Natural killer cell treated with Interleukin-12 subunit alpha and Interleukin-12 subunit beta and Interleukin-15 and Interleukin-18, amount 100 ng/mL, for 72 hours (primary cell): ENCODE results near the gene CYSLTR2. TPM values are rescaled to one million over a fixed set of nuclear protein-coding genes. Genes with fewer than 3 reads are reported as not detected.

Experiments
- ATAC-seq, 2 donors: fragments of 150-1000 bp; cut with Tn5 transposase in 1 of 2; sonication (Bioruptor Pico), chemical (Tn5 transposase) in 1 of 2; 2 replicates each; pipeline ENCODE4 v1.10.0; 2021
- DNase-seq: peaks from one replicate; pipeline ENCODE4 v3.0.0; 2022; ENCODE audit warnings: low spot score
- H3K27ac Mint-ChIP-seq, 2 donors: 1 replicate in 1 of 2; 2 replicates in 1 of 2; pipeline ENCODE4 v1.8.0; 2022; ENCODE audit warnings: mixed read lengths in 2 of 2, mild to moderate bottlenecking in 1 of 2, moderate library complexity in 1 of 2
- H3K27me3 Mint-ChIP-seq, 2 donors: 1 replicate in 1 of 2; 2 replicates in 1 of 2; pipeline ENCODE4 v1.8.0; 2022; ENCODE audit warnings: mixed read lengths in 2 of 2
- H3K36me3 Mint-ChIP-seq: one replicate; pipeline ENCODE4 v1.8.0; 2022; ENCODE audit warnings: mixed read lengths
- H3K4me1 Mint-ChIP-seq, 2 donors: 1 replicate in 1 of 2; 2 replicates in 1 of 2; pipeline ENCODE4 v1.8.0; 2022; ENCODE audit warnings: low read depth in 2 of 2, mixed read lengths in 2 of 2, mild to moderate bottlenecking in 1 of 2
- H3K4me3 Mint-ChIP-seq: one replicate; pipeline ENCODE4 v1.8.0; 2022; ENCODE audit warnings: mixed read lengths
- H3K9me3 Mint-ChIP-seq: 2 replicates; pipeline ENCODE4 v1.8.0; 2022; ENCODE audit warnings: mixed read lengths
- total RNA-seq, 2 donors: library from RNA; stranded (reverse); gene quantifications; one replicate each; pipeline ENCODE4 v1.2.3, GENCODE V29; 2022

CYSLTR2 gene
- total RNA-seq, 2 donors from 2014 or later = 3.3 to 15.8 TPM

DNA sequence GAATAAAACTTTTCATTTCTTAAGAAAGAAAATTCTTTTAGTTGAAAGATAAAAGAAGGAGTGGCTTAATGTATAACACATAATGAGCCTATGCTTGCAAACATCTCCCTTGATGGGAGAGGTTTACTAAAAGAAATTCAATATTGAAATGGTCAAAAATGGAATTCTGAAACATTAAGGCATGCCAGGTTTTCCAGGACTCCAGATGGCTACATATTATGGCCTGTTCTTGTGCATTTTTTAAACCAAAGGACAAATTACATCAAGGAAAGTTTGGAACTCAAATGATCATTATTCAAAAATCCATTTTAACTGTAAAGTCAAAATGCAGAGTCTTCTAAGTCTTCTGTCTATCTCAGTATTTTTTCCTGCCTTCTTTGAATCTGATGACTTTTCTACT is 19.1 kb upstream of the CYSLTR2 start:
- DNase-seq = no peak
- Mint-ChIP-seq H3K27ac (no peak overlapping the region), H3K4me1 (peaks cover 0 to 4% of the 10 kb centered on the region in 2 donors), H3K9me3 (peaks cover 5% of the 10 kb centered on the region), H3K36me3 (peaks cover 6% of the 10 kb centered on the region), H3K27me3 (peaks cover 0 to 3% of the 10 kb centered on the region in 2 donors), H3K4me3 (no peak overlapping the region)
- no peak for ATAC-seq

- peaks cover 6% of the 10 kb centered on the region for H3K36me3 Mint-ChIP-seq
- H3K27me3 Mint-ChIP-seq = peaks cover 0 to 8% of the 10 kb centered on the region in 2 donors
- H3K4me1 Mint-ChIP-seq = peaks cover 0 to 6% of the 10 kb centered on the region in 2 donors
- no peak overlapping the region for H3K4me3 Mint-ChIP-seq
- no peak overlapping the region for H3K27ac Mint-ChIP-seq
- DNase-seq = no peak
- ATAC-seq = no peak
- peaks cover 5% of the 10 kb centered on the region for H3K9me3 Mint-ChIP-seq
Observed at GRCh38 chr13:48635478-48635877, 18.3 kb upstream of the CYSLTR2 start.

GRCh38 chr13:48636550-48636949 is 17.2 kb upstream of the CYSLTR2 start:
- Mint-ChIP-seq H3K9me3 (peaks cover 5% of the 10 kb centered on the region), H3K36me3 (peaks cover 6% of the 10 kb centered on the region), H3K4me1 (peaks cover 0 to 9% of the 10 kb centered on the region in 2 donors), H3K27me3 (peaks cover 0 to 12% of the 10 kb centered on the region in 2 donors), H3K4me3 (no peak overlapping the region), H3K27ac (no peak overlapping the region)
- DNase-seq = no peak
- no peak for ATAC-seq

DNA sequence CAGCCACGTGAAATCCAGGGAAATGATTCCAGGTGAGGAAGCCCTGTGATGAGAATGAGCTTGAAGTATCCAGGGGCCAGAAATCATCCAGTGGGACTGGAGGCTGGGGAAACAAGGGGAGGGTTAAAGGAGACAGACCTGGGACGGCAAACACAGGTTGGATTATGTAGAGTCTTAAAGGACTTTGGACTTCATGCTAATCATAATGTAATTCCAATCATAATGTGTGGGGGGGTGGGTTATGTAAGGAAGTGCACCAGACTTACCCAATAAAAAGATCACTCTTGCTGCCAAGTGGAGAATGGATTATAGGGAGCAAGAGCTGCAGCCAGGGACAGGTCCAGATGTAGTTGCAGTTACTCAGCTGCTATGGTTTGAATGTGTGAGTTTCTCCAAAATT is 16.1 kb upstream of the CYSLTR2 start:
- Mint-ChIP-seq H3K27me3 (peaks cover 0 to 12% of the 10 kb centered on the region in 2 donors), H3K36me3 (peaks cover 6% of the 10 kb centered on the region), H3K4me3 (no peak overlapping the region), H3K9me3 (peaks cover 5% of the 10 kb centered on the region), H3K4me1 (peaks cover 0 to 9% of the 10 kb centered on the region in 2 donors), H3K27ac (no peak overlapping the region)
- DNase-seq (no peak), ATAC-seq (no peak)

- Mint-ChIP-seq H3K9me3 (peaks cover 5% of the 10 kb centered on the region), H3K36me3 (peaks cover 6% of the 10 kb centered on the region), H3K4me3 (no peak overlapping the region), H3K27me3 (peaks cover 0 to 12% of the 10 kb centered on the region in 2 donors), H3K27ac (peak overlapping the region in 1 of 2 donors; percentile 10), H3K4me1 (peaks cover 0 to 9% of the 10 kb centered on the region in 2 donors)
- ATAC-seq = no peak
- DNase-seq = no peak
Observed at GRCh38 chr13:48640767-48641166, 13.0 kb upstream of the CYSLTR2 start.

DNA sequence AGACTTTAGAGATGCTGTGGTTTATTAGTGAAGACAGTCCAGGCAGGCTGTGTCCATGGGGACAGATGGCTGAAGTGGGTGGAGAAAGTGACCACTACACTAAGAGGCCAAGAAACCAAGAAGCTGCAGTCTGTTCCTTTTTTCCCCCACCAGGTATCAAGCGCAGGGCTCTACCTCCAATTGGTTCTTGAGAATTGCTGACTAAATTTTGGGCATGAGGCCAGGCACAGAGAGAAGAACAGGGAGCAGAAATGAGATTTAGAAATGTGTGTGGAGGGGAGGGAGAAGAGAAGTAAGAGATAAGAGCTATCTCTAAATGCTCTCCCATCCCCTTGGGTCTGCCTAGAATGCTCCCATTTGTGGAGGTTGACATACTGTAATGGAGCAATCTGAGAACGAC is 12.3 kb upstream of the CYSLTR2 start:
- no peak for ATAC-seq
- peaks cover 2% of the 10 kb centered on the region for H3K36me3 Mint-ChIP-seq
- peaks cover 0 to 6% of the 10 kb centered on the region in 2 donors for H3K4me1 Mint-ChIP-seq
- H3K9me3 Mint-ChIP-seq = peaks cover 2% of the 10 kb centered on the region
- H3K27ac Mint-ChIP-seq = no peak overlapping the region
- no peak overlapping the region for H3K4me3 Mint-ChIP-seq
- H3K27me3 Mint-ChIP-seq = peaks cover 0 to 12% of the 10 kb centered on the region in 2 donors
- no peak for DNase-seq

DNA sequence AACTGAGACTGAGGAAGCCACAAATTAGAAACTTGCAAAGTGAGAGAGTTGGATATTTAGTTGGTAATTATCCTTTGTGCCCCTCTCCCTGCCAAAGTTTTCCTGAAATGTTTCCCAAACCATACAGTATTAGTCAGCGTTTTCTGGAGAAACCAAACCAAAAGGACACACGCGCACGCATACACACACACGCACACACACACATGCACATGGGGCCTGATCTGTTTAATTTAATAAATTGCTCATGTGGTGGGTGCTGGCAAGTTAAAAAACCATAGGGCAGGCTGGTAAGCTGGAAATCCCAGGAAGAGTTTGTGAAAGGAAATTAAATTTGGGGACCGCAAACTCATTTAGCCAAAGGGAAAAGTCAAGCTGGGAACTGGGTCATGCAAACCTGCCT is 11.7 kb upstream of the CYSLTR2 start:
- Mint-ChIP-seq H3K4me1 (peaks cover 0 to 5% of the 10 kb centered on the region in 2 donors), H3K9me3 (no peaks in the 10 kb centered on the region), H3K36me3 (no peaks in the 10 kb centered on the region), H3K27ac (no peak overlapping the region), H3K4me3 (no peak overlapping the region), H3K27me3 (peaks cover 0 to 12% of the 10 kb centered on the region in 2 donors)
- no peak for ATAC-seq
- DNase-seq = no peak

GRCh38 chr13:48643159-48643558 is 10.6 kb upstream of the CYSLTR2 start:
- H3K4me3 Mint-ChIP-seq = no peak overlapping the region
- H3K4me1 Mint-ChIP-seq = peaks cover 0 to 5% of the 10 kb centered on the region in 2 donors
- H3K27ac Mint-ChIP-seq = no peak overlapping the region
- no peaks in the 10 kb centered on the region for H3K9me3 Mint-ChIP-seq
- no peaks in the 10 kb centered on the region for H3K36me3 Mint-ChIP-seq
- DNase-seq = no peak
- H3K27me3 Mint-ChIP-seq = peaks cover 0 to 12% of the 10 kb centered on the region in 2 donors
- ATAC-seq = no peak

DNA sequence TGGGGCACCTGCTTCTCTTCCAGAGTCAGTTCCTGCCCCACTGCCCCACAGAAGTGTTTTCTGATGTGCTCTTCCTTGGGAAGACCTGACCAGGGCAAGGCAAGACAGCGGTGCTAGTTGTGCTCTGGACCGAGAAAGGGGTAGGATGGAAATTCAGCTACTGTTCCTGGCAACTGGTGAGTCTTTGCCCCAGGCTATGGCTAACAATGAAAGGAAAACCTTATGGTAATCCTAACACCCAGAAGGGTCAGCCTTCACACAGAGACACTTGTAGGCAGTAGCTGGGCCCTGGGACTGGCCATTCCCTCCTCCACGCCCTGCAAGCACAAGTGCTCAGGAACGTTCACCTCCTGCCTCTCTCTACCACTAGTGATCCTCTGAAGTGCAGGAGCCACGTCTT is 9.6 kb upstream of the CYSLTR2 start:
- DNase-seq (no peak), ATAC-seq (no peak)
- Mint-ChIP-seq H3K27me3 (peaks cover 0 to 11% of the 10 kb centered on the region in 2 donors), H3K27ac (no peak overlapping the region), H3K9me3 (no peaks in the 10 kb centered on the region), H3K4me1 (peaks cover 0 to 5% of the 10 kb centered on the region in 2 donors), H3K4me3 (no peak overlapping the region), H3K36me3 (no peaks in the 10 kb centered on the region)

GRCh38 chr13:48644951-48645350 is 8.8 kb upstream of the CYSLTR2 start:
- H3K4me1 Mint-ChIP-seq = peaks cover 0 to 5% of the 10 kb centered on the region in 2 donors
- peaks cover 0 to 9% of the 10 kb centered on the region in 2 donors for H3K27me3 Mint-ChIP-seq
- no peaks in the 10 kb centered on the region for H3K36me3 Mint-ChIP-seq
- no peak for ATAC-seq
- no peak for DNase-seq
- no peaks in the 10 kb centered on the region for H3K9me3 Mint-ChIP-seq
- H3K4me3 Mint-ChIP-seq = no peak overlapping the region
- H3K27ac Mint-ChIP-seq = no peak overlapping the region

- no peak overlapping the region for H3K4me3 Mint-ChIP-seq
- H3K27me3 Mint-ChIP-seq = peaks cover 0 to under 1% of the 10 kb centered on the region in 2 donors
- no peaks in the 10 kb centered on the region for H3K36me3 Mint-ChIP-seq
- DNase-seq = no peak
- no peak for ATAC-seq
- no peaks in the 10 kb centered on the region for H3K9me3 Mint-ChIP-seq
- peak overlapping the region in 1 of 2 donors; percentile 67 for H3K27ac Mint-ChIP-seq
- H3K4me1 Mint-ChIP-seq = peaks cover 3 to 5% of the 10 kb centered on the region in 2 donors
Observed at GRCh38 chr13:48645845-48646244, 7.9 kb upstream of the CYSLTR2 start.

- ATAC-seq (peak in 1 of 2 donors; percentile 53), DNase-seq (no peak)
- Mint-ChIP-seq H3K4me3 (no peak overlapping the region), H3K36me3 (no peaks in the 10 kb centered on the region), H3K27ac (no peak overlapping the region), H3K9me3 (no peaks in the 10 kb centered on the region), H3K27me3 (no peaks in the 10 kb centered on the region), H3K4me1 (peaks cover 3 to 5% of the 10 kb centered on the region in 2 donors)
Observed at GRCh38 chr13:48646791-48647190, 6.9 kb upstream of the CYSLTR2 start.

GRCh38 chr13:48647625-48648024 is 6.1 kb upstream of the CYSLTR2 start:
- Mint-ChIP-seq H3K4me3 (no peak overlapping the region), H3K36me3 (no peaks in the 10 kb centered on the region)

GRCh38 chr13:48648446-48648845 is 5.3 kb upstream of the CYSLTR2 start:
- DNase-seq (no peak), ATAC-seq (no peak)
- Mint-ChIP-seq H3K36me3 (no peaks in the 10 kb centered on the region), H3K4me1 (peaks cover 12 to 19% of the 10 kb centered on the region in 2 donors), H3K27ac (no peak overlapping the region), H3K4me3 (no peak overlapping the region), H3K27me3 (no peaks in the 10 kb centered on the region), H3K9me3 (no peaks in the 10 kb centered on the region)

More at GRCh38 chr13:48647625-48648024, 6.1 kb upstream of the CYSLTR2 start:
- H3K27ac Mint-ChIP-seq = no peak overlapping the region
- H3K4me1 Mint-ChIP-seq = peaks cover 4 to 10% of the 10 kb centered on the region in 2 donors
- DNase-seq (no peak), ATAC-seq (no peak)
- H3K27me3 Mint-ChIP-seq = no peaks in the 10 kb centered on the region
- no peaks in the 10 kb centered on the region for H3K9me3 Mint-ChIP-seq
